ENCODE results near the gene FOXS1. TPM values are rescaled to one million over a fixed set of nuclear protein-coding genes. Genes with fewer than 3 reads are reported as not detected.
A peak's percentile ranks its signal among the peaks of the same experiment; 100 is the strongest.

FOXS1 gene
- total and polyA plus RNA-seq, 5 donors from 2014 or later: not detected

GRCh38 chr20:31835977-31836852 lies 9.2 kb downstream of the FOXS1 start:
- H3K4me3 ChIP-seq (ENCODE audit: low read depth, low read length): no peak overlapping the region
- peak in 1 of 3 donors; percentile 53 for DNase-seq
- Mint-ChIP-seq H3K9me3 (no peaks in the 10 kb centered on the region), H3K27ac (no peak overlapping the region), H3K4me1 (peaks cover 0 to 7% (median 3%) of the 10 kb centered on the region in 4 donors), H3K36me3 (no peaks in the 10 kb centered on the region), H3K27me3 (no peaks in the 10 kb centered on the region), H3K4me3 (no peak overlapping the region)
- ATAC-seq (ENCODE audit: low read depth in 2 of 2): peak; percentile 38 to 52
- no peaks in the 10 kb centered on the region for H3K36me3 ChIP-seq (ENCODE audit: control insufficient read depth, insufficient read depth, low read length)
- peaks cover 8% of the 10 kb centered on the region for H3K4me1 ChIP-seq (ENCODE audit: control insufficient read depth, insufficient read depth, low read length, poor library complexity, severe bottlenecking)
- H3K9me3 ChIP-seq (ENCODE audit: control insufficient read depth in 2 of 2, low read length in 2 of 2): no peaks in the 10 kb centered on the region
- H3K27ac ChIP-seq (ENCODE audit: insufficient read depth, low read length, poor library complexity, severe bottlenecking): no peak overlapping the region
- no peaks in the 10 kb centered on the region for H3K27me3 ChIP-seq (ENCODE audit: control insufficient read depth, insufficient read depth, low read length)

GRCh38 chr20:31835554-31835953 lies 9.8 kb downstream of the FOXS1 start:
- ATAC-seq (ENCODE audit: low read depth in 2 of 2) (no peak), DNase-seq (no peak)
- no peak overlapping the region for H3K4me3 Mint-ChIP-seq
- Histone ChIP-seq H3K27ac (ENCODE audit: insufficient read depth, low read length, poor library complexity, severe bottlenecking) (no peak overlapping the region), H3K27me3 (ENCODE audit: control insufficient read depth, insufficient read depth, low read length) (no peaks in the 10 kb centered on the region), H3K36me3 (ENCODE audit: control insufficient read depth, insufficient read depth, low read length) (no peaks in the 10 kb centered on the region), H3K9me3 (ENCODE audit: control insufficient read depth in 2 of 2, low read length in 2 of 2) (no peaks in the 10 kb centered on the region), H3K4me3 (ENCODE audit: low read depth, low read length) (no peak overlapping the region), H3K4me1 (ENCODE audit: control insufficient read depth, insufficient read depth, low read length, poor library complexity, severe bottlenecking) (peaks cover 8% of the 10 kb centered on the region)
- H3K27me3 Mint-ChIP-seq: no peaks in the 10 kb centered on the region
- no peak overlapping the region for H3K27ac Mint-ChIP-seq
- H3K9me3 Mint-ChIP-seq: no peaks in the 10 kb centered on the region
- H3K4me1 Mint-ChIP-seq: peaks cover 0 to 7% (median 3%) of the 10 kb centered on the region in 4 donors
- no peaks in the 10 kb centered on the region for H3K36me3 Mint-ChIP-seq

- no peak overlapping the region for H3K4me3 ChIP-seq (ENCODE audit: low read depth, low read length)
- DNase-seq (no peak), ATAC-seq (ENCODE audit: low read depth in 2 of 2) (no peak)
- H3K27me3 Mint-ChIP-seq: no peaks in the 10 kb centered on the region
- no peaks in the 10 kb centered on the region for H3K9me3 ChIP-seq (ENCODE audit: control insufficient read depth in 2 of 2, low read length in 2 of 2)
- H3K4me1 Mint-ChIP-seq: peaks cover 0 to 7% (median 3%) of the 10 kb centered on the region in 4 donors
- H3K27ac Mint-ChIP-seq: no peak overlapping the region
- no peaks in the 10 kb centered on the region for H3K36me3 ChIP-seq (ENCODE audit: control insufficient read depth, insufficient read depth, low read length)
- H3K4me3 Mint-ChIP-seq: no peak overlapping the region
- H3K4me1 ChIP-seq (ENCODE audit: control insufficient read depth, insufficient read depth, low read length, poor library complexity, severe bottlenecking): peaks cover 8% of the 10 kb centered on the region
- no peaks in the 10 kb centered on the region for H3K9me3 Mint-ChIP-seq
- no peak overlapping the region for H3K27ac ChIP-seq (ENCODE audit: insufficient read depth, low read length, poor library complexity, severe bottlenecking)
- no peaks in the 10 kb centered on the region for H3K36me3 Mint-ChIP-seq
- H3K27me3 ChIP-seq (ENCODE audit: control insufficient read depth, insufficient read depth, low read length): no peaks in the 10 kb centered on the region
These were observed 11.4 kb downstream of the FOXS1 start for GRCh38 chr20:31833931-31834521.

- Histone ChIP-seq H3K36me3 (ENCODE audit: control insufficient read depth, insufficient read depth, low read length) (no peaks in the 10 kb centered on the region), H3K27ac (ENCODE audit: insufficient read depth, low read length, poor library complexity, severe bottlenecking) (no peak overlapping the region), H3K4me1 (ENCODE audit: control insufficient read depth, insufficient read depth, low read length, poor library complexity, severe bottlenecking) (peaks cover 8% of the 10 kb centered on the region), H3K4me3 (ENCODE audit: low read depth, low read length) (no peak overlapping the region), H3K27me3 (ENCODE audit: control insufficient read depth, insufficient read depth, low read length) (no peaks in the 10 kb centered on the region), H3K9me3 (ENCODE audit: control insufficient read depth in 2 of 2, low read length in 2 of 2) (no peaks in the 10 kb centered on the region)
- H3K27me3 Mint-ChIP-seq: no peaks in the 10 kb centered on the region
- ATAC-seq (ENCODE audit: low read depth in 2 of 2) (peak in 1 of 2 donors; percentile 37), DNase-seq (peak; percentile 23 to 34 (median 33))
- no peaks in the 10 kb centered on the region for H3K36me3 Mint-ChIP-seq
- H3K4me1 Mint-ChIP-seq: peaks cover 0 to 7% (median 3%) of the 10 kb centered on the region in 4 donors
- H3K4me3 Mint-ChIP-seq: peak overlapping the region in 1 of 4 donors; percentile 61
- no peaks in the 10 kb centered on the region for H3K9me3 Mint-ChIP-seq
- H3K27ac Mint-ChIP-seq: no peak overlapping the region
These were observed 12.1 kb downstream of the FOXS1 start for GRCh38 chr20:31833130-31833930.

DNA sequence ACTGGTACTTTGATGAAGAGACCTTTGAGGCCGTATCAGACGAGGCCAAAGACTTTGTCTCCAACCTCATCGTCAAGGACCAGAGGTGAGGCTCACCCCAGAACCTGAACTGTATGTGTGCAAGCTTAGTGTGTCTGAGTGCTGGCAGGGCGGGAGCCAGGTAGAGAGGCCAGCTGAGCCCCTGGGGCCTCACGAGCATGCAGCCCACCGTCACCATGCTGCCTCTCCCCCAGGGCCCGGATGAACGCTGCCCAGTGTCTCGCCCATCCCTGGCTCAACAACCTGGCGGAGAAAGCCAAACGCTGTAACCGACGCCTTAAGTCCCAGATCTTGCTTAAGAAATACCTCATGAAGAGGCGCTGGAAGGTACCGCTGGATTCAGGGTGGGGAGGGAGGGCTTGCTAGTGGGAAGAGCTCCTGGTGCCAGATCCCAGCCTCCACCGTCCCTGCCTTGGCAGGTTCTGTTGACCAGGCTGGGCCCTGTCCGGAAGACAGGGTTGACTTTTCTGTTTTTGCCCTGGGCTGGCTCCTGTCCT lies 13.6 kb downstream of the FOXS1 start:
- Mint-ChIP-seq H3K36me3 (no peaks in the 10 kb centered on the region), H3K9me3 (no peaks in the 10 kb centered on the region), H3K27ac (no peak overlapping the region), H3K4me3 (no peak overlapping the region), H3K27me3 (no peaks in the 10 kb centered on the region), H3K4me1 (peaks cover 0 to 8% (median 3%) of the 10 kb centered on the region in 4 donors)
- DNase-seq (no peak), ATAC-seq (ENCODE audit: low read depth in 2 of 2) (no peak)
- Histone ChIP-seq H3K36me3 (ENCODE audit: control insufficient read depth, insufficient read depth, low read length) (no peaks in the 10 kb centered on the region), H3K9me3 (ENCODE audit: control insufficient read depth in 2 of 2, low read length in 2 of 2) (no peaks in the 10 kb centered on the region), H3K4me3 (ENCODE audit: low read depth, low read length) (no peak overlapping the region), H3K27me3 (ENCODE audit: control insufficient read depth, insufficient read depth, low read length) (no peaks in the 10 kb centered on the region), H3K4me1 (ENCODE audit: control insufficient read depth, insufficient read depth, low read length, poor library complexity, severe bottlenecking) (peaks cover 8% of the 10 kb centered on the region), H3K27ac (ENCODE audit: insufficient read depth, low read length, poor library complexity, severe bottlenecking) (no peak overlapping the region)

DNA sequence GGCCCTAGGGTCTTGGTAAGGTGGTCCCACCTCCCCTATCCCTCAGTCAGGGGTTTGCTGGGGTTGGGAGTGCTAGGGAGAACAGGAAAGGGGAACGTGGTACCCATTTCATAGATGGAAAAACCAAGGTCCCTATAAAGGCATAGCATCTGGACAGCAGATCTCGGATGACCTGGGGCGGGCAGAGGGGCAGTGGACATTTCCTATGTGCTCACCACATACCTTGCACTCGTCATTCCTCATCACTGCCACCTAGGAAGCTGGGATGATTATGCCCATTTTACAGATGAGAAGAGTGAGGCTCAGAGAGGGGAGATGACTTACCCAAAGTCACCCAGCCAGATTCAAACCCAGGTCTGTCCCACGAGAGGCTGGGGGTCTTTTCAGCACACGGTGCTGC lies 14.2 kb downstream of the FOXS1 start:
- no peak overlapping the region for H3K27ac ChIP-seq (ENCODE audit: insufficient read depth, low read length, poor library complexity, severe bottlenecking)

DNA sequence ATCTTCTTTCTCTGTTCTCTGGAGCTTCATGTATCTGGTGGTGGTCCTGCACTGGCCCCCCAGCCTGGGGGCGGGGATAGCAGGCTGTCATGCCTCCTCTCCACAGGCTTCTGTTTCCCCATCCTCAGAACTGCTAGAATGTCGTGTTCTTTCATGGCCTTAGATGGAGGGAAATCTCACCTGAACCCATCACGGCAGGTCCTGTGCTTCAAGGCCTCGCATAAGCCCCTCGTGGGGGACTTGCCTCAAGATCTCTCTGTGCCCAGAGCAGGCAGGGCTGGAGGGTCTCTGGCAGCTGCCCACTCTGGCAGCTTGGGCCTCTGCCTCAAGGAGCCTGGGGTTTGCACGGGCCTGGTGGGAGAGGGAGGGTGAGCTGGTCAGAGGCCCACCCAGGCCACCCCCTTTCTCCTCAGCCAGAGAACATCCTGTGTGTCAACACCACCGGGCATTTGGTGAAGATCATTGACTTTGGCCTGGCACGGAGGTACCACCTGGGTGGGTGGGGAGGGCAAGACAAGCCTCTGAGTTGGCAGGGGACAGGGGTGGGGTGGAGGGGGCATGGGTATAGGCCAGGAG lies 14.9 kb downstream of the FOXS1 start:
- Histone ChIP-seq H3K4me1 (ENCODE audit: control insufficient read depth, insufficient read depth, low read length, poor library complexity, severe bottlenecking) (no peaks in the 10 kb centered on the region), H3K4me3 (ENCODE audit: low read depth, low read length) (no peak overlapping the region), H3K9me3 (ENCODE audit: control insufficient read depth in 2 of 2, low read length in 2 of 2) (no peaks in the 10 kb centered on the region), H3K27me3 (ENCODE audit: control insufficient read depth, insufficient read depth, low read length) (no peaks in the 10 kb centered on the region), H3K36me3 (ENCODE audit: control insufficient read depth, insufficient read depth, low read length) (no peaks in the 10 kb centered on the region), H3K27ac (ENCODE audit: insufficient read depth, low read length, poor library complexity, severe bottlenecking) (no peak overlapping the region)
- Mint-ChIP-seq H3K27ac (no peak overlapping the region), H3K4me1 (peaks cover 0 to 2% (median 0%) of the 10 kb centered on the region in 4 donors), H3K4me3 (no peak overlapping the region), H3K36me3 (no peaks in the 10 kb centered on the region), H3K9me3 (no peaks in the 10 kb centered on the region), H3K27me3 (no peaks in the 10 kb centered on the region)
- ATAC-seq (ENCODE audit: low read depth in 2 of 2) (no peak), DNase-seq (no peak)

More for the DNA sequence above, 14.2 kb downstream of the FOXS1 start:
- no peak overlapping the region for H3K4me3 Mint-ChIP-seq
- ATAC-seq (ENCODE audit: low read depth in 2 of 2) (no peak), DNase-seq (no peak)
- peaks cover 6% of the 10 kb centered on the region for H3K4me1 ChIP-seq (ENCODE audit: control insufficient read depth, insufficient read depth, low read length, poor library complexity, severe bottlenecking)
- no peak overlapping the region for H3K27ac Mint-ChIP-seq
- no peaks in the 10 kb centered on the region for H3K9me3 Mint-ChIP-seq
- H3K36me3 ChIP-seq (ENCODE audit: control insufficient read depth, insufficient read depth, low read length): no peaks in the 10 kb centered on the region
- no peaks in the 10 kb centered on the region for H3K27me3 Mint-ChIP-seq
- no peaks in the 10 kb centered on the region for H3K27me3 ChIP-seq (ENCODE audit: control insufficient read depth, insufficient read depth, low read length)
- peaks cover 0 to 4% (median 2%) of the 10 kb centered on the region in 4 donors for H3K4me1 Mint-ChIP-seq
- H3K4me3 ChIP-seq (ENCODE audit: low read depth, low read length): no peak overlapping the region
- no peaks in the 10 kb centered on the region for H3K9me3 ChIP-seq (ENCODE audit: control insufficient read depth in 2 of 2, low read length in 2 of 2)
- no peaks in the 10 kb centered on the region for H3K36me3 Mint-ChIP-seq

All from CD4-positive, CD25-positive, alpha-beta regulatory T cell (primary cell).